Ascending aorta (tissue), 2 donors: ENCODE results near the gene GLYATL3. TPM values are rescaled to one million over a fixed set of nuclear protein-coding genes. Genes with fewer than 3 reads are reported as not detected.
"Not testable (repeated sequence)": the region's sequence is repeated elsewhere in the genome, so short reads cannot be mapped to it uniquely, and the experiment has no call there.

Source experiments
- DNase-seq, 2 donors: peaks; one replicate each; pipeline ENCODE4 v3.0.0-alpha.2; 2019; ENCODE audit warnings: low spot score in 2 of 2
- H3K27ac ChIP-seq, 2 donors: fragments of 200-600 bp; sonication (generic); one replicate each; pipeline ENCODE4 v1.5.1; 2016 to 2017; ENCODE audit warnings: mild to moderate bottlenecking in 1 of 2
- H3K27me3 ChIP-seq: fragments of 200-600 bp; sonication (generic); one replicate; pipeline ENCODE4 v1.5.1; 2017
- H3K36me3 ChIP-seq, 2 donors: fragments of 200-600 bp; sonication (generic); one replicate each; pipeline ENCODE4 v1.5.1; 2016
- H3K4me1 ChIP-seq, 2 donors: fragments of 200-600 bp; sonication (generic); one replicate each; pipeline ENCODE4 v1.5.1; 2016 to 2017; ENCODE audit warnings: mild to moderate bottlenecking in 1 of 2
- H3K4me3 ChIP-seq, 2 donors: fragments of 200-600 bp; sonication (generic); one replicate each; pipeline ENCODE4 v1.5.1; 2016 to 2017; ENCODE audit warnings: mild to moderate bottlenecking in 1 of 2
- H3K9me3 ChIP-seq, 2 donors: fragments of 200-600 bp; sonication (generic); one replicate each; pipeline ENCODE4 v1.5.1; 2016
- intact Hi-C: fragments of 100-400 bp; cut with DNase I; formaldehyde crosslinking; loops from one replicate; pipeline ENCODE4 v1.15.1; 2023
- total RNA-seq: library from RNA; depleted of rRNA; stranded (reverse); fragments of >200 nt; gene quantifications from one replicate; pipeline ENCODE4 v1.1.0, GENCODE V29; 2016
- TF ChIP-seq, protein P1 (sequence below), 3 experiments: fragments of 200-600 bp in 2 of 3; fragments of 450-650 bp in 1 of 3; sonication (generic) in 2 of 3; IDR thresholded peaks; one replicate each; pipeline ENCODE4 v1.5.1; 2016 to 2019; ENCODE audit warnings: antibody characterized with exemption in 3 of 3, mild to moderate bottlenecking in 1 of 3, moderate library complexity in 1 of 3

The GLYATL3 gene
- total RNA-seq, 1 donor from 2014 or later: not detected

DNA sequence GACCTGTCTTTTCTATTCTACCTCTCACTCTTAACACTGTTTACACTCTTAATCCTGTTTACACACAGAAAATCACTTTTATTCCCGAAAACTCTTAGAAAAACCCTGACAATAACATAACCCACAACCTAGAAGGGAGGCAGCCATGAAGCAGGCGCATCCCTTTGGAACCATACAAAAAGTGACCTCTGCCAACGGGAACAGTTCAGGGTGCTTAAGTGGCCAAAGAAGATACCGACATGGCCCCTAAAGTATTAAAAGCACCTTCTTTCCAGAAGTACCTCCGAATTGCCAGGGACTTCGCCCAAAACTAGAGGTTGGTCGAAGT lies 37.2 kb upstream of the GLYATL3 start:
- no peak for DNase-seq
- TF ChIP-seq, protein P1, sequence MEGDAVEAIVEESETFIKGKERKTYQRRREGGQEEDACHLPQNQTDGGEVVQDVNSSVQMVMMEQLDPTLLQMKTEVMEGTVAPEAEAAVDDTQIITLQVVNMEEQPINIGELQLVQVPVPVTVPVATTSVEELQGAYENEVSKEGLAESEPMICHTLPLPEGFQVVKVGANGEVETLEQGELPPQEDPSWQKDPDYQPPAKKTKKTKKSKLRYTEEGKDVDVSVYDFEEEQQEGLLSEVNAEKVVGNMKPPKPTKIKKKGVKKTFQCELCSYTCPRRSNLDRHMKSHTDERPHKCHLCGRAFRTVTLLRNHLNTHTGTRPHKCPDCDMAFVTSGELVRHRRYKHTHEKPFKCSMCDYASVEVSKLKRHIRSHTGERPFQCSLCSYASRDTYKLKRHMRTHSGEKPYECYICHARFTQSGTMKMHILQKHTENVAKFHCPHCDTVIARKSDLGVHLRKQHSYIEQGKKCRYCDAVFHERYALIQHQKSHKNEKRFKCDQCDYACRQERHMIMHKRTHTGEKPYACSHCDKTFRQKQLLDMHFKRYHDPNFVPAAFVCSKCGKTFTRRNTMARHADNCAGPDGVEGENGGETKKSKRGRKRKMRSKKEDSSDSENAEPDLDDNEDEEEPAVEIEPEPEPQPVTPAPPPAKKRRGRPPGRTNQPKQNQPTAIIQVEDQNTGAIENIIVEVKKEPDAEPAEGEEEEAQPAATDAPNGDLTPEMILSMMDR (IDR thresholded peaks at IDR 0.05): no peak

DNA sequence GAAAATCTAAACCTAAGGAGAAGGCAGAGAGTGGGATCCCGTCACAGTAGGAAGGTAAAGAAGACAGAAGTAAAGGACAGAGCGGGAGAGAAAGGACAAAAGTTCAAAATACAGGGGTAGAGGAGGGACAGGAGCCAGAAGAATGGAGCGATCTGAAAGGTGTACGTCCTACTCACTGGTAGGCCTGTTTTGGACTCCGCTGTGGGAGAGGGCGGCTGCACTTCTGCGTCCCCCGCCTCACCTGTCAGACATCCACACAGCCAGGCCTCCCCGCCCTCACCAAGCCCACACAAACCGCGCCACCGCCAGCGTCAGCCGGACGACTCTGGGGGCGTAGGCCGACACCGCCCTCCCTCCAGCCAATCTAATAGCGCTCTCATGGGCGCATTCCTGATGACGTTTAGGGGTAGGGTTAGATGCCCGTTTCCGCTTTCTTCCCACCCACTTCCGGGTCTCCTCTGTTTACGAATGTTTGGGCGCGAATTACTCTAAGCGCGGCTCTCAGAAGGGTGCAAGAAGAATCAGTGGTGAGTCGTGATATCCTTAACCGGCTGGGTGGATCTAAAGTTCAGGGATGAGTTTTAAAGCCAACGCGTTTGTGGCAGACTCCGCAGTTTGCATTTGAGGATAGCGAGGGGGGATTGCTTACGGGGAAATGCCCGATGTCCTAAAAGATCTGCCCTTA lies 36.7 kb upstream of the GLYATL3 start, which contains the start of the genes CENPQ and MMUT:
CENPQ (plus strand) TSS at position 444 of the 685 bp plus-strand sequence. CDS start 6,807 bp downstream, outside the sequence.
MMUT (minus strand) TSS at position 327 of the 685 bp plus-strand sequence. CDS start 3,787 bp downstream, outside the sequence.
- Histone ChIP-seq H3K4me1 (peaks cover 0 to 24% of the 10 kb centered on the region in 2 donors), H3K9me3 (no peaks in the 10 kb centered on the region), H3K27me3 (no peaks in the 10 kb centered on the region), H3K36me3 (no peaks in the 10 kb centered on the region), H3K4me3 (peak within 1 kb of the TSS; percentile 79 to 87), H3K27ac (peak within 1 kb of the TSS; percentile 88 to 93)
- peak; percentile 85 to 97 for DNase-seq
- TF ChIP-seq, protein P1 (IDR thresholded peaks at IDR 0.05): no peak
- intact Hi-C loops: loop anchor here (2.0 kb wide), 1 partner anchor 1986 kb away; the partner anchor contains the start of gene CD2AP

More for the DNA sequence above, 37.2 kb upstream of the GLYATL3 start:
- no peaks in the 10 kb centered on the region for H3K27me3 ChIP-seq
- H3K27ac ChIP-seq: peak overlapping the region; percentile 88 to 93
- H3K9me3 ChIP-seq: no peaks in the 10 kb centered on the region
- intact Hi-C loops: loop anchor here (2.0 kb wide), 1 partner anchor 1986 kb away; the partner anchor contains the start of gene CD2AP
- peak overlapping the region; percentile 79 to 87 for H3K4me3 ChIP-seq
- peaks cover 0 to 24% of the 10 kb centered on the region in 2 donors for H3K4me1 ChIP-seq
- peaks cover 0 to 2% of the 10 kb centered on the region in 2 donors for H3K36me3 ChIP-seq

DNA sequence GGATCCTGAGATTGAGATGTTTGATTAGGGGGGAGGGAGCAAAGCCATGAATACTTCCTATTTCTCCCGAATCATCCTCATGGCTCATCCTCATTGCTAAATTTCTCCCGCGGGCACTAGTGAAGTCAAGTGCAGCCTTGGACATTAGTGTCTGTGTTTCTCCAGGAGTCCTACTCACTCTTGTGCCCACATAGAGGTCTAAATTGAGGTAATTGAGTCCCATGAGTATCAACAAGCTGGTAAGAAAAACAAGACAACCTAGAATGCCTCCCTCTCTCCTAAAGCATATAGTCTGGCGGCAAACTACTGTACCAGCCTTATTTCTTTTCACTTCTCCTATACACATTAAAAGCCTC lies 36.1 kb upstream of the GLYATL3 start:
- intact Hi-C loops: loop anchor here (2.0 kb wide), 1 partner anchor 1987 kb away; the partner anchor contains the start of gene CD2AP
- TF ChIP-seq, protein P1 (IDR thresholded peaks at IDR 0.05): no peak

DNA sequence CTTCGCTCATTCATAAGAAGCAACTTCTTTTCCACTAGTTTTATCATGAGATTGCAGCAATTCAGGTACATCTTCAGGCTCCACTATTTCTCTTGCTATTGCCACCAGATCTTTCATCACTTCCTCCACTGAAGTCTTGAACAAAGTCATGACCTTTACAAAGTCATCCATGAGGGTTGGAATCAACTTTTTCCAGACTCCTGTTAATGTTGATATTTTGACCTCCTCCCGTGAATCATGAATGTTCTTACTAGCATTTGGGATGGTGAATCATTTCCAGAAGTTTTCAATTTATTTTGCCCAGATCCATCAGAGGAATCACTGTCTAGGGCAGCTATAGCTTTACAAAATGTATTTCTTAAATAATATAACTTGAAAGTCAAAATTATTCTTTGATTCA lies 35.0 kb upstream of the GLYATL3 start:
- TF ChIP-seq, protein P1 (IDR thresholded peaks at IDR 0.05): no peak
- DNase-seq: no peak
- H3K36me3 ChIP-seq: no peaks in the 10 kb centered on the region
- H3K27me3 ChIP-seq: no peaks in the 10 kb centered on the region
- intact Hi-C loops: no loop called here
- no peak overlapping the region for H3K4me3 ChIP-seq
- H3K9me3 ChIP-seq: no peaks in the 10 kb centered on the region
- peaks cover 0 to 24% of the 10 kb centered on the region in 2 donors for H3K4me1 ChIP-seq
- H3K27ac ChIP-seq: no peak overlapping the region

More for the DNA sequence above, 36.1 kb upstream of the GLYATL3 start:
- peak overlapping the region; percentile 88 to 93 for H3K27ac ChIP-seq
- no peaks in the 10 kb centered on the region for H3K36me3 ChIP-seq
- H3K4me3 ChIP-seq: peak overlapping the region; percentile 79 to 87
- no peaks in the 10 kb centered on the region for H3K9me3 ChIP-seq
- H3K27me3 ChIP-seq: no peaks in the 10 kb centered on the region
- H3K4me1 ChIP-seq: peaks cover 0 to 24% of the 10 kb centered on the region in 2 donors
- DNase-seq: no peak

DNA sequence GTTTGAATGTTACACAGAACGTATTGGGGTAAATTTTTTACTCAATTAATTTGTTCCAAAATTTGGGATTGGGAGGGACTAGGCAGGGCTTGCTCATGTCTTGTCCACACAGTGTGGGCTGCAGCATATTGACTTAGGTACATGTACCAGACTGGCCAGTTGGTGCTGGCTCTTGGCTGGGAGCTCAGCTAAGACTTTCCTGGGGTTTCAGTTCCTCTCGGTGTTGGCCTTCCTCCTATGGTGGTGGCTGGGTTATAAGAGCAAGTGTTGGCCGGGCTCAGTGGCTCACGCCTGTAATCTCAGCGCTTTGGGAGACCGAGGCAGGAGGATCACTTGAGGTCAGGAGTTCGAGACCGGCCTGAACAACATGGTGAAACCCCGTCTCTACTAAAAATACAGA lies 31.7 kb upstream of the GLYATL3 start:
- intact Hi-C loops: no loop called here
- H3K9me3 ChIP-seq: no peaks in the 10 kb centered on the region
- DNase-seq: no peak

DNA sequence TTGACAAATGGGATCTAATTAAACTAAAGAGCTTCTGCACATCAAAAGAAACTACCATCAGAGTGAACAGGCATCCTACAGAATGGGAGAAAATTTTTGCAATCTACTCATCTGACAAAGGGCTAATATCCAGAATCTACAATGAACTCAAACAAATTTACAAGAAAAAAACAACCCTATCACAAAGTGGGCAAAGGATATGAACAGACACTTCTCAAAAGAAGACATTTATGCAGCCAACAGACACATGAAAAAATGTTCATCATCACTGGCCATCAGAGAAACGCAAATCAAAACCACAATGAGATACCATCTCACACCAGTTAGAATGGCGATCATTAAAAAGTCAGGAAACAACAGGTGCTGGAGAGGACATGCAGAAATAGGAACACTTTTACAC lies 23.2 kb upstream of the GLYATL3 start:
- H3K4me1 ChIP-seq, H3K4me3 ChIP-seq, intact Hi-C loops, H3K27ac ChIP-seq, H3K9me3 ChIP-seq, DNase-seq, H3K27me3 ChIP-seq: not testable (repeated sequence)
- H3K36me3 ChIP-seq: peaks cover 5 to 21% of the 10 kb centered on the region in 2 donors

More for the DNA sequence above, 31.7 kb upstream of the GLYATL3 start:
- peaks cover under 1 to 17% of the 10 kb centered on the region in 2 donors for H3K36me3 ChIP-seq
- TF ChIP-seq, protein P1 (IDR thresholded peaks at IDR 0.05): no peak
- H3K4me1 ChIP-seq: peaks cover 0 to 5% of the 10 kb centered on the region in 2 donors
- no peak overlapping the region for H3K27ac ChIP-seq
- H3K4me3 ChIP-seq: no peak overlapping the region
- no peaks in the 10 kb centered on the region for H3K27me3 ChIP-seq
